ENCODE results near the gene RNF175. TPM values are rescaled to one million over a fixed set of nuclear protein-coding genes. Genes with fewer than 3 reads are reported as not detected.
A peak's percentile ranks its signal among the peaks of the same experiment; 100 is the strongest.

The RNF175 gene
- total RNA-seq, 3 donors from 2014 or later = 0.63 TPM; not detected in 2

DNA sequence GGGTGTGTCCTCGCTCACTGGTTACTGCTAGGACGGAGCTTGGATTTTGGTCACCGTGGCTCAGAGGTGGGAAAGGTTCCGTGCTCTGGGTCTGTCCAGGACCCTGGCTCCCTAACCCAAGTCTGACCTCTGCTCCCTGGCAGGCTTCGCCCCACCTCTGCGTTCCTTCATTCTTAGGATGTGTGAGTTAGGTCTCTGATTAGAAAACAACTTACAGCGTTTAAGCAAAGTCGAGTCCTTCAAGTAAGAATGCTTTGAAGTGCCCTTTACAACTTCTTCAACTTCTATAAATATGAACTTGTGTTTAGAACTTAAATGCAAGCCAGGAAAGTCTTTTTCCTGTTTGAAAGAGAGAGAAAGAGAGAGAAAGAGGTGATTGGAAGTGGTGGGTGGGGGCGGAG, 74.9 kb downstream of the RNF175 start:
- Histone ChIP-seq H3K4me3 (no peak overlapping the region), H3K9me3 (peaks cover 20% of the 10 kb centered on the region), H3K36me3 (ENCODE audit: low read depth) (no peaks in the 10 kb centered on the region), H3K4me1 (ENCODE audit: low read depth) (peaks cover 14% of the 10 kb centered on the region)
- TF ChIP-seq, protein P1, sequence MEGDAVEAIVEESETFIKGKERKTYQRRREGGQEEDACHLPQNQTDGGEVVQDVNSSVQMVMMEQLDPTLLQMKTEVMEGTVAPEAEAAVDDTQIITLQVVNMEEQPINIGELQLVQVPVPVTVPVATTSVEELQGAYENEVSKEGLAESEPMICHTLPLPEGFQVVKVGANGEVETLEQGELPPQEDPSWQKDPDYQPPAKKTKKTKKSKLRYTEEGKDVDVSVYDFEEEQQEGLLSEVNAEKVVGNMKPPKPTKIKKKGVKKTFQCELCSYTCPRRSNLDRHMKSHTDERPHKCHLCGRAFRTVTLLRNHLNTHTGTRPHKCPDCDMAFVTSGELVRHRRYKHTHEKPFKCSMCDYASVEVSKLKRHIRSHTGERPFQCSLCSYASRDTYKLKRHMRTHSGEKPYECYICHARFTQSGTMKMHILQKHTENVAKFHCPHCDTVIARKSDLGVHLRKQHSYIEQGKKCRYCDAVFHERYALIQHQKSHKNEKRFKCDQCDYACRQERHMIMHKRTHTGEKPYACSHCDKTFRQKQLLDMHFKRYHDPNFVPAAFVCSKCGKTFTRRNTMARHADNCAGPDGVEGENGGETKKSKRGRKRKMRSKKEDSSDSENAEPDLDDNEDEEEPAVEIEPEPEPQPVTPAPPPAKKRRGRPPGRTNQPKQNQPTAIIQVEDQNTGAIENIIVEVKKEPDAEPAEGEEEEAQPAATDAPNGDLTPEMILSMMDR (IDR thresholded peaks at IDR 0.05) = no peak
- intact Hi-C loops (cut with DNase I, micrococcal nuclease) = no loop called here
- ATAC-seq = peak; percentile 53
- peak in 1 of 3 donors; percentile 51 for DNase-seq

DNA sequence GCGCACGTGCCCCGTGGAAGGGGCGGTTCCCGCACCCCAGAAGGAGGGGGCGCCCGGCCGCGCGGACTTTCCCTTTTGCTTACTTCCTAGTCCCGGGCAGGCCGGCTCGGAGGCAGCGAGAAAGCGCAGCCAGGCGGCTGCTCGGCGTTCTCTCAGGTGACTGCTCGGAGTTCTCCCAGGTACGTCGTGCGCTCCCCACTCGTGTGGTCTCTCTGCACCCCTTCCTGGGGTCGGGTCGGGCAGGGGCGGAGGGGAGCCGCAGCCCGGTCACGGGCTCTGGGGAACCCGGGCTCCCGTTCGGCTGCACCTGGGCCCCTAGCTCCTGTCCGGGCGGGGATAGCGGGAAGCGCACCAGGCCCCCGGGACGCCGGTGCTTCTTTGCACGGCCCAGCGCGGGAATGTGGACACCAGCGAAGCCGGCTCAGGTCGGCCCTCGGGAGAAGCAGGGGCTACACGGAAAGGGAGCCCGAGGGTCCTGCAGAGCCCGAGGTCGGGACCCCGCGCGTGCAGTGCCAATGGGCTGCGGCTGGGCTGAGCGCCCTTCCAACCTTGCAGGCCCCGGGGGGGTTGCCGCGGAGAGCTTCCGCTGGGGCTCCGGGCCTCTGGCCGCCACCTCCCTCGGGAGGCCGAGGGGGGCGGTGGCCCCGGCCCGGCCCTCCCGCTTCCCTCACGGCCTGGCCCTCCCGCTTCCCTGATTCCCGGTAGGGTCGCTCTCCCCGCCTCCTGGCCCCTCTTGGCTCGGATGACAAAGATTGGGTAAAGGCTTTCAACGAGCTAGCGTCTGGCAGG, 75.4 kb downstream of the RNF175 start, which contains the start of gene TLR2:
TLR2 (plus strand) TSS at position 99 of the 789 bp plus-strand sequence. CDS start 18,628 bp downstream, outside the sequence.
- TF ChIP-seq, protein P1 (IDR thresholded peaks at IDR 0.05) = no peak
- Histone ChIP-seq H3K4me1 (ENCODE audit: low read depth) (peaks cover 14% of the 10 kb centered on the region), H3K36me3 (ENCODE audit: low read depth) (no peaks in the 10 kb centered on the region), H3K4me3 (peak within 1 kb of the TSS; percentile 13), H3K9me3 (peaks cover 17% of the 10 kb centered on the region)
- ATAC-seq (peak; percentile 95), DNase-seq (peak; percentile 69 to 86 (median 82))
- intact Hi-C loops (cut with DNase I, micrococcal nuclease) = no loop called here

DNA sequence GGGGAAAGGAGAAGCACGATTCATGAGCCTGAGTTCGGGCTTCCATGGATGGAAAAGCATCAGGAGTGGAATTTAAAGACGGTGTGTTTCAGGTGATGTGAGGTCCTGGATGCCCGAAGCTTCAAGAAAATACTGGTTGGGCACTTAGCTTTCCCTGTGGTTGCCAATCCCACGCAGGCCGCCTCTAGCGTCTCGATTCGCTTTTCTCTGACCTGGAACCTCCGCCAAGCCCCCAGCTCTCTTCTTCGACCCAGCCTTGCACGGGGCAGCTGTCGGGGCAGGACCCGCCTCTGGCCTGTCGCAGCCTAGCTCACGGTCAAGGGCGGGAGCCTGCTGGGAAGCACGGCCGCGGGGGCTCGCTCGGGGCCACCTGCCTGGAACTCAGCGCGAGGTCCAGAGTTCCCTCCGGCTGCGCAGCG, 76.1 kb downstream of the RNF175 start:
- no peaks in the 10 kb centered on the region for H3K36me3 ChIP-seq (ENCODE audit: low read depth)
- intact Hi-C loops (cut with DNase I, micrococcal nuclease) = no loop called here
- TF ChIP-seq, protein P1 (IDR thresholded peaks at IDR 0.05) = no peak
- peak overlapping the region; percentile 13 for H3K4me3 ChIP-seq
- DNase-seq (no peak), ATAC-seq (peak; percentile 7)
- peaks cover 14% of the 10 kb centered on the region for H3K4me1 ChIP-seq (ENCODE audit: low read depth)
- peaks cover 10% of the 10 kb centered on the region for H3K9me3 ChIP-seq

DNA sequence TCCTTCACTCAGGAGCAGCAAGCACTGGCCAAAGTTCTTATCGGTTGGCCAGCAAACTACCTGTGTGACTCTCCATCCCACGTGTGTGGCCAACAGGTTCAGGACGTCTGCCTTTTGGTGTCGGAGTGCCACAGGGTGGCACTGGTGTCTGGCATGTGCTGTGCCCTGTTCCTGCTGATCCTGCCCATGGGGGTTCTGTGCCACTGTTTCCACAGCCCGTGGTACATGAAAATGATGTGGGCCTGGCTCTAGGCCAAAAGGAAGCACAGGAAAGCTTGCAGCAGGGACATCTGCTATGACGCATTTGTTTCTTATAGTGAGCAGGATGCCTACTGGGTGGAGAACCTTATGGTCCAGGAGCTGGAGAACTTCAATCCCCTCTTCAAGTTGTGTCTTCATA, 80.3 kb downstream of the RNF175 start:
- no peaks in the 10 kb centered on the region for H3K9me3 ChIP-seq
- intact Hi-C loops (cut with DNase I, micrococcal nuclease) = no loop called here
- no peak overlapping the region for H3K4me3 ChIP-seq
- ATAC-seq = no peak
- no peak for DNase-seq
- TF ChIP-seq, protein P1 (IDR thresholded peaks at IDR 0.05) = no peak
- H3K36me3 ChIP-seq (ENCODE audit: low read depth) = no peaks in the 10 kb centered on the region
- H3K4me1 ChIP-seq (ENCODE audit: low read depth) = peaks cover 8% of the 10 kb centered on the region

DNA sequence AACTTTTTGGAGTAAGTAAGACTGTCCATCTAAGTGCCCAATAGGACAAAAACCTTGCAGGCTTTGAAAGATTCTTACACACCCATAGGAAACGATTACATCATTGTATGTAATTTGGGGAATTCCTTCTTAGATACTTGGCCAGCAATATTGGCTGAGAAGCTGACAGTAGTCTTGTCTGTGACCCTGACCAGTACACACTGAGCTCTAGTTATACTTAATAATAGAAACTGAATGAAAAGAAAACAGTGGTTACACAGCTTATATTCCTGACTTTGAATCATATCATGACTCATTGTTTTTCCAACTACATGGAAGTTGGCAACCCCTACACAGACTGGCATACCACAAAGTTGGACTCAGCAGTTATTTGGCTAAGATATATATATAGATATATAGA, 82.8 kb downstream of the RNF175 start:
- DNase-seq (no peak), ATAC-seq (no peak)
- no peak overlapping the region for H3K4me3 ChIP-seq
- H3K9me3 ChIP-seq = no peaks in the 10 kb centered on the region
- H3K4me1 ChIP-seq (ENCODE audit: low read depth) = no peaks in the 10 kb centered on the region
- intact Hi-C loops (cut with DNase I, micrococcal nuclease) = no loop called here
- TF ChIP-seq, protein P1 (IDR thresholded peaks at IDR 0.05) = no peak
- H3K36me3 ChIP-seq (ENCODE audit: low read depth) = no peaks in the 10 kb centered on the region

Data from mucosa of descending colon (tissue), 3 donors.